Measurements from ENCODE around the gene ESAM.

GRCh38 chr11:124752471-124753102 is 9.5 kb downstream of the ESAM start:
- TF ChIP-seq, protein P1, sequence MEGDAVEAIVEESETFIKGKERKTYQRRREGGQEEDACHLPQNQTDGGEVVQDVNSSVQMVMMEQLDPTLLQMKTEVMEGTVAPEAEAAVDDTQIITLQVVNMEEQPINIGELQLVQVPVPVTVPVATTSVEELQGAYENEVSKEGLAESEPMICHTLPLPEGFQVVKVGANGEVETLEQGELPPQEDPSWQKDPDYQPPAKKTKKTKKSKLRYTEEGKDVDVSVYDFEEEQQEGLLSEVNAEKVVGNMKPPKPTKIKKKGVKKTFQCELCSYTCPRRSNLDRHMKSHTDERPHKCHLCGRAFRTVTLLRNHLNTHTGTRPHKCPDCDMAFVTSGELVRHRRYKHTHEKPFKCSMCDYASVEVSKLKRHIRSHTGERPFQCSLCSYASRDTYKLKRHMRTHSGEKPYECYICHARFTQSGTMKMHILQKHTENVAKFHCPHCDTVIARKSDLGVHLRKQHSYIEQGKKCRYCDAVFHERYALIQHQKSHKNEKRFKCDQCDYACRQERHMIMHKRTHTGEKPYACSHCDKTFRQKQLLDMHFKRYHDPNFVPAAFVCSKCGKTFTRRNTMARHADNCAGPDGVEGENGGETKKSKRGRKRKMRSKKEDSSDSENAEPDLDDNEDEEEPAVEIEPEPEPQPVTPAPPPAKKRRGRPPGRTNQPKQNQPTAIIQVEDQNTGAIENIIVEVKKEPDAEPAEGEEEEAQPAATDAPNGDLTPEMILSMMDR (IDR thresholded peaks at IDR 0.05), result no peak
- no peak for TF ChIP-seq POLR2A (IDR thresholded peaks at IDR 0.05)
